ENCODE data around the gene FAM72A.
"Not testable (repeated sequence)": the region's sequence is repeated elsewhere in the genome, so short reads cannot be mapped to it uniquely, and the experiment has no call there.

DNA sequence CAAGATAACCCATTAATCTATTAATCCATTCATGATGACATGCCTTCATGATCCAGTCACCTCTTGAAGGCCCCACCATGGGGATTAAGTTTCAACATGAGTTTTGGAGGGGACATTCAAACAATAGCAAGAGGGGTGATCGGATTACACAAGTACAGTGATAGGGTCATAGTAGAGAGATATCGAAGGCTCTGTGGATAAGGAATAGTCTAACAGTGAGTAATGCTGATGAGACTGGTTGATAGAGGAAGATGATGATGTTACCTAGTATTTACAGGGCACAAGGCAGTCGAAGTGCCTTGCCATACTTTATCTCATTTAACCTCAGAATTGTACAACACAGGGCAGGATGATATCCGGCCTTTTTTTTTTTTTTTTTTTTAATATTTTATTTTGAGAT lies 18.9 kb upstream of the FAM72A start:
- TF ChIP-seq, protein P1, sequence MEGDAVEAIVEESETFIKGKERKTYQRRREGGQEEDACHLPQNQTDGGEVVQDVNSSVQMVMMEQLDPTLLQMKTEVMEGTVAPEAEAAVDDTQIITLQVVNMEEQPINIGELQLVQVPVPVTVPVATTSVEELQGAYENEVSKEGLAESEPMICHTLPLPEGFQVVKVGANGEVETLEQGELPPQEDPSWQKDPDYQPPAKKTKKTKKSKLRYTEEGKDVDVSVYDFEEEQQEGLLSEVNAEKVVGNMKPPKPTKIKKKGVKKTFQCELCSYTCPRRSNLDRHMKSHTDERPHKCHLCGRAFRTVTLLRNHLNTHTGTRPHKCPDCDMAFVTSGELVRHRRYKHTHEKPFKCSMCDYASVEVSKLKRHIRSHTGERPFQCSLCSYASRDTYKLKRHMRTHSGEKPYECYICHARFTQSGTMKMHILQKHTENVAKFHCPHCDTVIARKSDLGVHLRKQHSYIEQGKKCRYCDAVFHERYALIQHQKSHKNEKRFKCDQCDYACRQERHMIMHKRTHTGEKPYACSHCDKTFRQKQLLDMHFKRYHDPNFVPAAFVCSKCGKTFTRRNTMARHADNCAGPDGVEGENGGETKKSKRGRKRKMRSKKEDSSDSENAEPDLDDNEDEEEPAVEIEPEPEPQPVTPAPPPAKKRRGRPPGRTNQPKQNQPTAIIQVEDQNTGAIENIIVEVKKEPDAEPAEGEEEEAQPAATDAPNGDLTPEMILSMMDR (conservative IDR thresholded peaks at IDR 0.05; ENCODE audit: low read depth, low read length), result not testable (repeated sequence)
- TF ChIP-seq POLR2A (IDR thresholded peaks at IDR 0.05; ENCODE audit: low read depth, low read length); RAD21 (IDR thresholded peaks at IDR 0.05; ENCODE audit: low read length); FOS (IDR thresholded peaks at IDR 0.05; ENCODE audit: low read depth, low read length); MAZ (IDR thresholded peaks at IDR 0.05; ENCODE audit: borderline replicate concordance, low read depth, low read length): not testable (repeated sequence)
- TF ChIP-seq, protein P2, sequence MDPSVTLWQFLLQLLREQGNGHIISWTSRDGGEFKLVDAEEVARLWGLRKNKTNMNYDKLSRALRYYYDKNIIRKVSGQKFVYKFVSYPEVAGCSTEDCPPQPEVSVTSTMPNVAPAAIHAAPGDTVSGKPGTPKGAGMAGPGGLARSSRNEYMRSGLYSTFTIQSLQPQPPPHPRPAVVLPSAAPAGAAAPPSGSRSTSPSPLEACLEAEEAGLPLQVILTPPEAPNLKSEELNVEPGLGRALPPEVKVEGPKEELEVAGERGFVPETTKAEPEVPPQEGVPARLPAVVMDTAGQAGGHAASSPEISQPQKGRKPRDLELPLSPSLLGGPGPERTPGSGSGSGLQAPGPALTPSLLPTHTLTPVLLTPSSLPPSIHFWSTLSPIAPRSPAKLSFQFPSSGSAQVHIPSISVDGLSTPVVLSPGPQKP (IDR thresholded peaks at IDR 0.05; ENCODE audit: borderline replicate concordance, low read depth, low read length), result not testable (repeated sequence)
- TF ChIP-seq, protein P3, sequence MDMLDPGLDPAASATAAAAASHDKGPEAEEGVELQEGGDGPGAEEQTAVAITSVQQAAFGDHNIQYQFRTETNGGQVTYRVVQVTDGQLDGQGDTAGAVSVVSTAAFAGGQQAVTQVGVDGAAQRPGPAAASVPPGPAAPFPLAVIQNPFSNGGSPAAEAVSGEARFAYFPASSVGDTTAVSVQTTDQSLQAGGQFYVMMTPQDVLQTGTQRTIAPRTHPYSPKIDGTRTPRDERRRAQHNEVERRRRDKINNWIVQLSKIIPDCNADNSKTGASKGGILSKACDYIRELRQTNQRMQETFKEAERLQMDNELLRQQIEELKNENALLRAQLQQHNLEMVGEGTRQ (IDR thresholded peaks at IDR 0.05; ENCODE audit: low read depth, low read length), result not testable (repeated sequence)
